ENCODE measurements around the gene ADGRD2.

Gene ADGRD2

GRCh38 chr9:124498040-124498439, 47.8 kb downstream of the ADGRD2 start:
- no peak for DNase-seq (ENCODE audit: low spot score)

- no peak for DNase-seq (ENCODE audit: low spot score)
Measured at GRCh38 chr9:124498499-124499146, 48.4 kb downstream of the ADGRD2 start.

GRCh38 chr9:124499216-124499615, 49.0 kb downstream of the ADGRD2 start:
- no peak for DNase-seq (ENCODE audit: low spot score)

GRCh38 chr9:124500028-124500795, 50.0 kb downstream of the ADGRD2 start:
- DNase-seq (ENCODE audit: low spot score): no peak

GRCh38 chr9:124500796-124501611, 50.8 kb downstream of the ADGRD2 start:
- no peak for DNase-seq (ENCODE audit: low spot score)

GRCh38 chr9:124501771-124502320, 51.6 kb downstream of the ADGRD2 start:
- no peak for DNase-seq (ENCODE audit: low spot score)

GRCh38 chr9:124502711-124503702, 52.8 kb downstream of the ADGRD2 start:
- DNase-seq (ENCODE audit: low spot score): no peak

GRCh38 chr9:124503713-124504529, 53.7 kb downstream of the ADGRD2 start:
- DNase-seq (ENCODE audit: low spot score): no peak

- no peak for DNase-seq (ENCODE audit: low spot score)
Measured at GRCh38 chr9:124504530-124505005, 54.3 kb downstream of the ADGRD2 start.

GRCh38 chr9:124505006-124505900, 55.0 kb downstream of the ADGRD2 start:
- DNase-seq (ENCODE audit: low spot score): no peak

- DNase-seq (ENCODE audit: low spot score): no peak
Measured at GRCh38 chr9:124505901-124506346, 55.7 kb downstream of the ADGRD2 start.

- DNase-seq (ENCODE audit: low spot score): no peak
Measured at GRCh38 chr9:124506433-124506832, 56.2 kb downstream of the ADGRD2 start.

- no peak for DNase-seq (ENCODE audit: low spot score)
Measured at GRCh38 chr9:124506931-124507879, 57.0 kb downstream of the ADGRD2 start, which contains the start of gene NR5A1. NR5A1 (minus strand) TSS chr9:124507399; CDS start chr9:124503395, 4,004 bp downstream.

- DNase-seq (ENCODE audit: low spot score): no peak
Measured at GRCh38 chr9:124507880-124508423, 57.7 kb downstream of the ADGRD2 start.

- no peak for DNase-seq (ENCODE audit: low spot score)
Measured at GRCh38 chr9:124510650-124511425, 60.6 kb downstream of the ADGRD2 start.

- no peak for DNase-seq (ENCODE audit: low spot score)
Measured at GRCh38 chr9:124511426-124511840, 61.2 kb downstream of the ADGRD2 start.
